ENCODE data around the gene EPC1.

Gene EPC1

GRCh38 chr10:32244421-32245207, 102.3 kb downstream of the EPC1 start:
- H3K79me2 ChIP-seq (ENCODE audit: insufficient read depth, low read length), result no peaks in the 10 kb centered on the region
- no peaks in the 10 kb centered on the region for H3K27me3 ChIP-seq (ENCODE audit: insufficient read depth, low read length)
- H3K36me3 ChIP-seq (ENCODE audit: insufficient read depth, low read length), result no peaks in the 10 kb centered on the region
- no peaks in the 10 kb centered on the region for H3K9me2 ChIP-seq (ENCODE audit: low read depth, low read length)
- no peaks in the 10 kb centered on the region for H3F3A ChIP-seq (ENCODE audit: insufficient read depth, low read length)
- no peak for TF ChIP-seq EZH2 (IDR thresholded peaks at IDR 0.05; ENCODE audit: borderline replicate concordance, low read length)
- H4K20me1 ChIP-seq (ENCODE audit: insufficient read depth, low read length), result no peaks in the 10 kb centered on the region
- no peak overlapping the region for H2AFZ ChIP-seq (ENCODE audit: low read length)
- H3K27ac ChIP-seq (ENCODE audit: low read depth, low read length, poor library complexity, severe bottlenecking), result no peak overlapping the region
- no peak overlapping the region for H3K4me3 ChIP-seq (ENCODE audit: low read depth, low read length, poor library complexity, severe bottlenecking)
- H3K4me1 ChIP-seq (ENCODE audit: insufficient read depth, low read length, severe bottlenecking), result no peaks in the 10 kb centered on the region
- no peak overlapping the region for H3K4me2 ChIP-seq (ENCODE audit: low read length)
- no peak overlapping the region for H3K9ac ChIP-seq (ENCODE audit: low read length)
- H3K9me3 ChIP-seq (ENCODE audit: low read length), result no peaks in the 10 kb centered on the region

- Histone ChIP-seq H3K4me2 (ENCODE audit: low read length) (no peak overlapping the region), H3K4me1 (ENCODE audit: insufficient read depth, low read length, severe bottlenecking) (no peaks in the 10 kb centered on the region), H2AFZ (ENCODE audit: low read length) (no peak overlapping the region), H4K20me1 (ENCODE audit: insufficient read depth, low read length) (no peaks in the 10 kb centered on the region), H3F3A (ENCODE audit: insufficient read depth, low read length) (no peaks in the 10 kb centered on the region), H3K27me3 (ENCODE audit: insufficient read depth, low read length) (no peaks in the 10 kb centered on the region), H3K36me3 (ENCODE audit: insufficient read depth, low read length) (no peaks in the 10 kb centered on the region), H3K9me2 (ENCODE audit: low read depth, low read length) (no peaks in the 10 kb centered on the region; the same call in 1 of the 2 replicates), H3K9me3 (ENCODE audit: low read length) (no peaks in the 10 kb centered on the region), H3K27ac (ENCODE audit: low read depth, low read length, poor library complexity, severe bottlenecking) (no peak overlapping the region), H3K9ac (ENCODE audit: low read length) (no peak overlapping the region), H3K4me3 (ENCODE audit: low read depth, low read length, poor library complexity, severe bottlenecking) (no peak overlapping the region), H3K79me2 (ENCODE audit: insufficient read depth, low read length) (no peaks in the 10 kb centered on the region)
- TF ChIP-seq EZH2 (IDR thresholded peaks at IDR 0.05; ENCODE audit: borderline replicate concordance, low read length) (no peak), CTCF (IDR thresholded peaks at IDR 0.05; ENCODE audit: low read length) (no peak)
These were observed 102.9 kb downstream of the EPC1 start for GRCh38 chr10:32244011-32244410.

GRCh38 chr10:32241946-32242345, 105.0 kb downstream of the EPC1 start:
- Histone ChIP-seq H3K9ac (ENCODE audit: low read length) (no peak overlapping the region), H2AFZ (ENCODE audit: low read length) (no peak overlapping the region), H3F3A (ENCODE audit: insufficient read depth, low read length) (no peaks in the 10 kb centered on the region), H3K27ac (ENCODE audit: low read depth, low read length, poor library complexity, severe bottlenecking) (no peak overlapping the region), H4K20me1 (ENCODE audit: insufficient read depth, low read length) (no peaks in the 10 kb centered on the region), H3K27me3 (ENCODE audit: insufficient read depth, low read length) (no peaks in the 10 kb centered on the region), H3K4me1 (ENCODE audit: insufficient read depth, low read length, severe bottlenecking) (no peaks in the 10 kb centered on the region), H3K9me2 (ENCODE audit: low read depth, low read length) (no peaks in the 10 kb centered on the region; the same call in 1 of the 2 replicates), H3K4me3 (ENCODE audit: low read depth, low read length, poor library complexity, severe bottlenecking) (no peak overlapping the region), H3K36me3 (ENCODE audit: insufficient read depth, low read length) (no peaks in the 10 kb centered on the region), H3K4me2 (ENCODE audit: low read length) (no peak overlapping the region), H3K79me2 (ENCODE audit: insufficient read depth, low read length) (no peaks in the 10 kb centered on the region), H3K9me3 (ENCODE audit: low read length) (no peaks in the 10 kb centered on the region)
- TF ChIP-seq EZH2 (IDR thresholded peaks at IDR 0.05; ENCODE audit: borderline replicate concordance, low read length) (no peak), CTCF (IDR thresholded peaks at IDR 0.05; ENCODE audit: low read length) (no peak)

- no peak overlapping the region for H3K9ac ChIP-seq (ENCODE audit: low read length)
- H2AFZ ChIP-seq (ENCODE audit: low read length), result no peak overlapping the region
- H3K4me3 ChIP-seq (ENCODE audit: low read depth, low read length, poor library complexity, severe bottlenecking), result no peak overlapping the region
- no peaks in the 10 kb centered on the region for H3K9me3 ChIP-seq (ENCODE audit: low read length)
- no peaks in the 10 kb centered on the region for H3K36me3 ChIP-seq (ENCODE audit: insufficient read depth, low read length)
- H4K20me1 ChIP-seq (ENCODE audit: insufficient read depth, low read length), result no peaks in the 10 kb centered on the region
- H3K27me3 ChIP-seq (ENCODE audit: insufficient read depth, low read length), result no peaks in the 10 kb centered on the region
- no peaks in the 10 kb centered on the region; the same call in 1 of the 2 replicates for H3K9me2 ChIP-seq (ENCODE audit: low read depth, low read length)
- H3K79me2 ChIP-seq (ENCODE audit: insufficient read depth, low read length), result no peaks in the 10 kb centered on the region
- H3K27ac ChIP-seq (ENCODE audit: low read depth, low read length, poor library complexity, severe bottlenecking), result no peak overlapping the region
- no peaks in the 10 kb centered on the region for H3K4me1 ChIP-seq (ENCODE audit: insufficient read depth, low read length, severe bottlenecking)
- H3K4me2 ChIP-seq (ENCODE audit: low read length), result no peak overlapping the region
- no peak for TF ChIP-seq CTCF (IDR thresholded peaks at IDR 0.05; ENCODE audit: low read length)
- TF ChIP-seq EZH2 (IDR thresholded peaks at IDR 0.05; ENCODE audit: borderline replicate concordance, low read length), result no peak
- no peaks in the 10 kb centered on the region for H3F3A ChIP-seq (ENCODE audit: insufficient read depth, low read length)
These were observed 106.5 kb downstream of the EPC1 start for GRCh38 chr10:32240471-32240870.
